Jurkat, Clone E6-1 (cell line): Measurements from ENCODE around the gene RMND5B.
A peak's percentile ranks its signal among the peaks of the same experiment; 100 is the strongest.
"Not testable (repeated sequence)": the region's sequence is repeated elsewhere in the genome, so short reads cannot be mapped to it uniquely, and the experiment has no call there.

Source experiments
- DNase-seq: peaks from one replicate; pipeline ENCODE4 v3.0.0-alpha.2; 2011; ENCODE audit warnings: low read depth, low spot score
- H3K4me3 ChIP-seq: 2 replicates; pipeline ENCODE4 v1.5.1; 2011; ENCODE audit warnings: mild to moderate bottlenecking, low read length, control low read depth, moderate library complexity

RMND5B gene

GRCh38 chr5:178125253-178125906 lies 5.4 kb upstream of the RMND5B start:
- no peak for DNase-seq
- H3K4me3 ChIP-seq: no peak overlapping the region

- no peak overlapping the region for H3K4me3 ChIP-seq
- DNase-seq: no peak
Observed at GRCh38 chr5:178126556-178126955, 4.3 kb upstream of the RMND5B start.

- H3K4me3 ChIP-seq, DNase-seq: not testable (repeated sequence)
Observed at GRCh38 chr5:178127300-178128009, 3.4 kb upstream of the RMND5B start.

GRCh38 chr5:178129296-178129695 lies 1.5 kb upstream of the RMND5B start:
- DNase-seq: no peak
- H3K4me3 ChIP-seq: no peak overlapping the region

GRCh38 chr5:178130234-178130575 lies 609 bp upstream of the RMND5B start:
- peak overlapping the region; percentile 76 for H3K4me3 ChIP-seq
- not testable (repeated sequence) for DNase-seq

GRCh38 chr5:178131446-178131996 lies 707 bp downstream of the RMND5B start:
- no peak for DNase-seq
- peak overlapping the region; percentile 76 for H3K4me3 ChIP-seq

GRCh38 chr5:178136990-178137389 lies 6.2 kb downstream of the RMND5B start:
- no peak overlapping the region for H3K4me3 ChIP-seq
- no peak for DNase-seq

- no peak for DNase-seq
- H3K4me3 ChIP-seq: no peak overlapping the region
Observed at GRCh38 chr5:178137991-178138390, 7.2 kb downstream of the RMND5B start.

GRCh38 chr5:178141550-178141949 lies 10.7 kb downstream of the RMND5B start:
- no peak for DNase-seq
- no peak overlapping the region for H3K4me3 ChIP-seq

GRCh38 chr5:178142642-178143041 lies 11.8 kb downstream of the RMND5B start:
- no peak for DNase-seq

GRCh38 chr5:178143246-178143645 lies 12.4 kb downstream of the RMND5B start:
- no peak for DNase-seq
- no peak overlapping the region for H3K4me3 ChIP-seq

More at GRCh38 chr5:178142642-178143041, 11.8 kb downstream of the RMND5B start:
- no peak overlapping the region for H3K4me3 ChIP-seq

- no peak overlapping the region for H3K4me3 ChIP-seq
- no peak for DNase-seq
Observed at GRCh38 chr5:178143901-178144300, 13.1 kb downstream of the RMND5B start.

GRCh38 chr5:178145965-178146820 lies 15.4 kb downstream of the RMND5B start:
- no peak overlapping the region for H3K4me3 ChIP-seq
- DNase-seq: peak; percentile 42

- no peak overlapping the region for H3K4me3 ChIP-seq
- no peak for DNase-seq
Observed at GRCh38 chr5:178147406-178147805, 16.6 kb downstream of the RMND5B start.

- no peak overlapping the region for H3K4me3 ChIP-seq
- DNase-seq: no peak
Observed at GRCh38 chr5:178149199-178149932, 18.6 kb downstream of the RMND5B start.

- DNase-seq: no peak
Observed at GRCh38 chr5:178150977-178151734, 20.3 kb downstream of the RMND5B start.

GRCh38 chr5:178152491-178153444 lies 22.0 kb downstream of the RMND5B start:
- peak overlapping the region; percentile 78 for H3K4me3 ChIP-seq
- DNase-seq: no peak

More at GRCh38 chr5:178150977-178151734, 20.3 kb downstream of the RMND5B start:
- no peak overlapping the region for H3K4me3 ChIP-seq
